Astrocyte of the spinal cord (primary cell): ENCODE measurements around the gene ALOX12.

Source experiments
- DNase-seq: peaks from one replicate; pipeline ENCODE4 v3.0.0; 2011; ENCODE audit warnings: low read depth, low spot score
- H3K4me3 ChIP-seq: 2 replicates; pipeline ENCODE4 v1.5.1; 2011; ENCODE audit warnings: low read depth, mild to moderate bottlenecking, low read length, moderate library complexity
- CTCF ChIP-seq: IDR thresholded peaks from 2 replicates; pipeline ENCODE4 v1.5.1; 2012; ENCODE audit warnings: low read depth, mild to moderate bottlenecking, low read length, inconsistent platforms
- in situ Hi-C: cut with HindIII; loops from 2 replicates; pipeline ENCODE4 v1.10.0; 2017; ENCODE audit warnings: low sequenced_read_pairs

The ALOX12 gene

GRCh38 chr17:7011415-7011814 is 15.6 kb downstream of the ALOX12 start:
- in situ Hi-C loops, result no loop called here
- no peak for DNase-seq
- no peak for TF ChIP-seq CTCF
- H3K4me3 ChIP-seq, result peak overlapping the region; percentile 89

- TF ChIP-seq CTCF, result no peak
- peak overlapping the region; percentile 89 for H3K4me3 ChIP-seq
- in situ Hi-C loops, result no loop called here
- no peak for DNase-seq
Observed at GRCh38 chr17:7011942-7012254, 16.0 kb downstream of the ALOX12 start.

DNA sequence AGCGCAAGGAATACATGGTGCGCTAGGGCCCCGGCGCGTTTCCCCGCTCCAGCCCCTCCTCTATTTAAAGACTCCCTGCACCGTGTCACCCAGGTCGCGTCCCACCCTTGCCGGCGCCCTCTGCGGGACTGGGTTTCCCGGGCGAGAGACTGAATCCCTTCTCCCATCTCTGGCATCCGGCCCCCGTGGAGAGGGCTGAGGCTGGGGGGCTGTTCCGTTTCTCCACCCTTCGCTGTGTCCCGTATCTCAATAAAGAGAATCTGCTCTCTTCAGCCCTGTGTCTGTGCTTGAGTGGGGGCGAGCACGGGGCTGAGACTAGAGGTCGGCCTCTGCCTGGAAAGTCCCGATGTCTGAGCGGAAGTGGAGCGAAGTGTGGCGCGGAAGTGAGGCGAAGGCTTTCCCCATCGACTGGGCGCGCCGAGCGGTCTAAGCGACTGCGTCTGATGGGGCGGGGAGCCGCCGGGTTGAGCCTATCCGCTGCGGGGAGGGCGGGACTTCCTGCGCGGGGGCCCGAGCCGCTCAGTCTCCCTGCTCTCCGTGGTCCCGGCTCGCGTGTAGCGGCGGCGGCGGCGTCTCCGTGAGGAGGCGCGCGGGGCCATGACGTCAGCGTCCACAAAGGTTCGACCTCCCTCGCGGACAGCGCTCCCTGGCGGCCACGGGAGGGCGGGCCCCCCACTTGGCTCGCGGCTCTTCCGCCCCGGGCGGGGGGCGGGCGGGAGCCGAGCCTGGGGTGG is 18.6 kb downstream of the ALOX12 start:
- in situ Hi-C loops, result no loop called here
- peak overlapping the region; percentile 89 for H3K4me3 ChIP-seq
- peak; percentile 52 for TF ChIP-seq CTCF
- DNase-seq, result peak; percentile 97

DNA sequence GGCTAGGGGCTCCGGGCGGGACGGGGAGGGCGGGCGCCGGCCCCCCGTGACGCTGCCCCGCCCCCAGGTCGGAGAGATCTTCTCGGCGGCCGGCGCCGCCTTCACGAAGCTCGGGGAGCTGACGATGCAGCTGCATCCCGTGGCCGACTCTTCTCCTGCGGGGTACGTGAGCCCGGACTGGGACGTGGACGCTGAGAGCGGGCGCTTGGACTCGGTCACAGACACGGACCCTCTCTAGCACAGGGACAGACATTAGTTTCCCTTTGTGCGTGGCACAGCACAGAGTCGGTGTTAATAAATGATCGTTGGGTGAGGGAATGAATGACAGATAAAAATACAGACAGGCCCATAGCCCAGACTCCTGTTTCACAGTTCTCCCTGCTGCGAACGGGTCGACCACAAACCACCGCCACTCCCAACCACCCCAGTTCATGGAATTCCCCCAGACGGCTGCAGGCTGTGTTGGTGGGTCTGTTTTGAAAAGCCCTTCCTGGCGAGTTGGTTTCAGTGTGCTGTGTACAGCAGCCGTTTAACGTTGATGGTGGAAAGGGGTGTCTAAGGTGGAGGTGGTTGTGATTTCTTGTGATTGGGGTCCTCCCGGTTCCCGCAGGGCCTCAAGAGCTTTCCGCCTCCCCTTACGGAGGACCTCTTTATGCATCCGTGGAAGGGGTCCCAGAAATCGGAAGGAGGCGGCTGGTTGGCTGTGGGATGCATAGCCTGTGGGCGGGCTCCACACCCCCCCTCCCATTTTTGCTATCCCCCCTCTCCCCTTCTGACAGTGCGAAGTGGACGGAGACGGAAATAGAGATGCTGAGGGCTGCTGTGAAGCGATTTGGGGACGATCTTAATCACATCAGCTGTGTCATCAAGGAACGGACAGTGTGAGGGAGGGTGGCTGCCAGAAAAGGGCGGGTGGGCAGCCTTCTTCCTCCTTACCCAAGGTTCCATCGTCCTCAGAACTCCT is 19.4 kb downstream of the ALOX12 start:
- no peak for TF ChIP-seq CTCF
- peak overlapping the region; percentile 89 for H3K4me3 ChIP-seq
- in situ Hi-C loops, result no loop called here
- DNase-seq, result peak; percentile 78

DNA sequence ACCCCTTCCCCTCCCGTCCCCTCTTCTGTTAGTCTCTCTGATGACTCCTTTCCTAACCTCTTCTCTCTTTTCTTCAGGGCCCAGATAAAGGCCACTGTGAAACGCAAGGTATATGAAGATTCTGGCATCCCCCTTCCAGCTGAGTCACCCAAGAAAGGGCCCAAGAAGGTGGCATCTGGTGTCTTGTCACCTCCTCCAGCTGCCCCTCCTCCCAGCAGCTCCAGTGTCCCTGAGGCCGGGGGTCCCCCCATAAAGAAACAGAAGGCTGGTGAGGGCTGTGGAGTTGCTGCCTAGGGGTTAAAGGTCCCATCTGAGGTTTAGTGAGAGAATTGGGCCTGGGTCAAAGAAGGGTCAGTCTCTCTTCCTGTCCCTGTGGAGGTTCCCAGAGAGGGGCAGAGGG is 20.6 kb downstream of the ALOX12 start:
- no peak for TF ChIP-seq CTCF
- H3K4me3 ChIP-seq, result no peak overlapping the region
- DNase-seq, result no peak
- in situ Hi-C loops, result no loop called here

DNA sequence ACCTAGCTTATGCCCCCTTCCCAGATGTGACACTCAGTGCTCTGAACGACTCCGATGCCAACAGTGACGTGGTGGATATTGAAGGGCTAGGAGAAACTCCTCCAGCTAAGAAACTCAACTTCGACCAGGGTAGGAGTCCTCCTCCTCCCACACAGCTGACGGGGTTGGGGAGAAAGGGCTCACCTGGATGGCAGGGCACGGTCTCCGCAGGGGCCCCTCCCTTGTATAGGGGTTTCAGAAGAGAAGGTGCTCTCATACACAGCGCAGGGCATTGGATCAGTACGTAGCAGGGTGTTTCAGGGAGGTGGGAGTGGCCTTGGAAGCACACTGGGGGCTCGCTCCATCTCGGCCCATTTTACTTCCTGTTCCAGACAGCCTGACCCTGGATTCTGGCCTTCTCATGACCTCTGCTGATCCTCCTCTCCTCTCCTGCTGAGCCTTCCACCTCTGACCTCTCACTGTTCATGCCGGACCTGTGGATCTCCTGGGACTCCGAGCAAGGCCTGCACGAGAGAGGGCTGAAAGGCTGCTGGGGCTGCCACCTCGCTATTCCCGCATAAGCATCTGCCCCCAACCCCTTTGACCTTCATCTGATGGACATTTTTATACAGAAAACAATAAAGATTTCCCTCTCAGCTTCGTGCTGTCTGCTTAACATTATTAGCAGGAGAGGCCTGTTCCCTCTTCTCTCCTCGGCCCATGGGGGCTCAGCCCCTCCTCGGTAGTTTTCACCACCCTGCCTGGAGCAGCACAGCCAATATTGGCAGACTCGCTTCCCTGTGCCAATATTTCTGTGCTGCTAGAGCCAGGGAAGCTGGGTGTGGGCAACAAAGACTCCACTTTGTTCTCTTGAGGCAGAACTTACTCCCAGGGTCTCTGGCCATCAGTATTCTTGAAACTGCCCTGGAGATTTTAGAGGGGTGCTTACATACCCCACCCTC is 21.3 kb downstream of the ALOX12 start:
- H3K4me3 ChIP-seq, result no peak overlapping the region
- no peak for TF ChIP-seq CTCF
- DNase-seq, result no peak
- in situ Hi-C loops, result no loop called here
